OCI-LY1 (cell line): Measurements from ENCODE around the gene WDR5.

Source experiments
- H2AFZ ChIP-seq: fragments of 200-600 bp; sonication (generic), shearing (Covaris generic); 2 replicates; pipeline ENCODE4 v1.6.0; 2014; ENCODE audit warnings: antibody characterized with exemption, mild to moderate bottlenecking, low read length
- H3F3A ChIP-seq: fragments of 200-600 bp; sonication (generic), shearing (Covaris generic); 2 replicates; pipeline ENCODE4 v1.6.0; 2014; ENCODE audit warnings: mild to moderate bottlenecking, antibody characterized with exemption, low read length, moderate library complexity; ENCODE audit not compliant: insufficient read depth
- H3K27ac ChIP-seq: fragments of 200-600 bp; sonication (generic); 2 replicates; pipeline ENCODE4 v1.5.1; 2014; ENCODE audit warnings: low read length, mixed run types, mild to moderate bottlenecking, low read depth; ENCODE audit not compliant: poor library complexity, severe bottlenecking
- H3K27me3 ChIP-seq: fragments of 200-600 bp; sonication (generic); 2 replicates; pipeline ENCODE4 v1.6.0; 2014; ENCODE audit warnings: antibody characterized with exemption, mild to moderate bottlenecking, low read length, moderate library complexity; ENCODE audit not compliant: insufficient read depth
- H3K36me3 ChIP-seq: fragments of 200-600 bp; sonication (generic); 2 replicates; pipeline ENCODE4 v1.6.1; 2014; ENCODE audit warnings: mild to moderate bottlenecking, antibody characterized with exemption, low read length, moderate library complexity, mixed read lengths; ENCODE audit not compliant: insufficient read depth
- H3K4me1 ChIP-seq: fragments of 200-600 bp; sonication (generic); 2 replicates; pipeline ENCODE4 v1.5.1; 2014; ENCODE audit warnings: mild to moderate bottlenecking, low read length, moderate library complexity; ENCODE audit not compliant: insufficient read depth, severe bottlenecking
- H3K4me2 ChIP-seq: fragments of 200-600 bp; sonication (generic), shearing (Covaris generic); 2 replicates; pipeline ENCODE4 v1.6.1; 2014; ENCODE audit warnings: low read length
- H3K4me3 ChIP-seq: fragments of 200-600 bp; sonication (generic); 2 replicates; pipeline ENCODE4 v1.5.1; 2014; ENCODE audit warnings: low read length, low read depth, mild to moderate bottlenecking, mixed read lengths; ENCODE audit not compliant: poor library complexity, severe bottlenecking
- H3K79me2 ChIP-seq: fragments of 200-600 bp; shearing (Covaris generic); 2 replicates; pipeline ENCODE4 v1.6.1; 2016; ENCODE audit warnings: mixed run types, low read length, mixed read lengths; ENCODE audit not compliant: insufficient read depth
- H3K9ac ChIP-seq: fragments of 200-600 bp; sonication (generic), shearing (Covaris generic); 2 replicates; pipeline ENCODE4 v1.6.1; 2014; ENCODE audit warnings: mild to moderate bottlenecking, low read length, mixed read lengths
- H3K9me2 ChIP-seq: fragments of 200-600 bp; sonication (generic), shearing (Covaris generic); 2 replicates; pipeline ENCODE4 v1.6.1; 2014; ENCODE audit warnings: low read depth, mild to moderate bottlenecking, low read length, mixed read lengths
- H3K9me3 ChIP-seq: fragments of 200-600 bp; shearing (Covaris generic); 2 replicates; pipeline ENCODE4 v1.6.1; 2014; ENCODE audit warnings: low read length, mixed read lengths
- H4K20me1 ChIP-seq: fragments of 200-600 bp; sonication (generic), shearing (Covaris generic); 2 replicates; pipeline ENCODE4 v1.6.0; 2016; ENCODE audit warnings: mild to moderate bottlenecking, low read length; ENCODE audit not compliant: insufficient read depth
- EZH2 ChIP-seq: fragments of 200-600 bp; sonication (generic), shearing (Covaris generic); IDR thresholded peaks from 2 replicates; pipeline ENCODE4 v1.8.0; 2017; ENCODE audit warnings: borderline replicate concordance, mixed run types, mild to moderate bottlenecking, antibody characterized with exemption, low read length, moderate library complexity, mixed read lengths
- TF ChIP-seq, protein P1 (sequence below): fragments of 200-600 bp; sonication (generic), shearing (Covaris generic); IDR thresholded peaks from 2 replicates; pipeline ENCODE4 v1.5.1; 2017; ENCODE audit warnings: mild to moderate bottlenecking, antibody characterized with exemption, low read length, moderate library complexity, mixed read lengths

WDR5 gene

DNA sequence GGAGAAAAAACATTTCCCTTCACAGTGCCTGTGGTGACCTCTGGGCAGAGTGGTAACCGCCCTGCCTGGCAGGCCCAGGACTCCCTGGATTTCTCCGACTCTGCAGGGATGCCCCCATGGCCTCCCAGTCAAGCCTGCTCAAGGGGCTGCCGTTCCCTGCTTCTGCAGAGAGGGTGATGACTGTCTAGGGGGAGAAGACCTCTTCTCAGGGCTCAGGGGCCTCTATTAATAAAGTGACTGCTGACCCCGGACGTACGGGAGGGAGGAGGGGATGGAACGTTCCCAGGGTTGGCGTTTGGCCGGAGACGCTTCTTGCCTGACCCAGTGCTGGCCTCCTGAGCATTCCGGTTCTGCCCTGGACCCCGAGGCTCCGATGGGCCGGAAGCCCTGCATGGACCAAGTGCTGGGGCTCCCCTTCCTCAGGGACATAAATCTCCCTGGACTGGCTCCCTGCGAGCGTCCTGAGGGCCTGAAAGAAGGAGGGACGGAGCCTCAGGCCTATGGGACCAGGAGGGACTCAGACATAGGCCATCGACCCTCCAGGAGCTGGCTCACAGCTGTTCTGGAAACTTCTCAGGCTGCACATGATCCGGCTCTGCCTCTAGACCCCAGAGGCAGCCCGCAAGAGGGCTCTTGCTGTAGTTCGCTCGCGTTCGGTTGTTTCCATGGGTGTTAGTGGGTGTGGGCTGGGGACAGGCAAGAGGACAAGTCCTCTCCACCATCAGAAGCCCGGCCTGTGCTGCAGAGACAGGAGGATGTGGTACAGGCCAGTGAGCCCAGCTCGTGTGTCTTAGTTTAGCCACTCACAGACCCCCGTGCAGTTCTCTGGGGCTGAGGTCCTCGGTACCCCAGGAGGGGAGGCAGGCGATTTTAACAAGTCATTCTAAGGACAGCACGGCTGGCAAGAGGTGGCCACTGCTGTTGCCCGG is 36.6 kb downstream of the WDR5 start:
- H3K4me2 ChIP-seq, result peak overlapping the region; percentile 55; the same call in 1 of the 2 replicates
- H3K27me3 ChIP-seq, result no peaks in the 10 kb centered on the region
- peaks cover 59% of the 10 kb centered on the region for H3K4me1 ChIP-seq
- H3K27ac ChIP-seq, result no peak overlapping the region
- TF ChIP-seq, protein P1, sequence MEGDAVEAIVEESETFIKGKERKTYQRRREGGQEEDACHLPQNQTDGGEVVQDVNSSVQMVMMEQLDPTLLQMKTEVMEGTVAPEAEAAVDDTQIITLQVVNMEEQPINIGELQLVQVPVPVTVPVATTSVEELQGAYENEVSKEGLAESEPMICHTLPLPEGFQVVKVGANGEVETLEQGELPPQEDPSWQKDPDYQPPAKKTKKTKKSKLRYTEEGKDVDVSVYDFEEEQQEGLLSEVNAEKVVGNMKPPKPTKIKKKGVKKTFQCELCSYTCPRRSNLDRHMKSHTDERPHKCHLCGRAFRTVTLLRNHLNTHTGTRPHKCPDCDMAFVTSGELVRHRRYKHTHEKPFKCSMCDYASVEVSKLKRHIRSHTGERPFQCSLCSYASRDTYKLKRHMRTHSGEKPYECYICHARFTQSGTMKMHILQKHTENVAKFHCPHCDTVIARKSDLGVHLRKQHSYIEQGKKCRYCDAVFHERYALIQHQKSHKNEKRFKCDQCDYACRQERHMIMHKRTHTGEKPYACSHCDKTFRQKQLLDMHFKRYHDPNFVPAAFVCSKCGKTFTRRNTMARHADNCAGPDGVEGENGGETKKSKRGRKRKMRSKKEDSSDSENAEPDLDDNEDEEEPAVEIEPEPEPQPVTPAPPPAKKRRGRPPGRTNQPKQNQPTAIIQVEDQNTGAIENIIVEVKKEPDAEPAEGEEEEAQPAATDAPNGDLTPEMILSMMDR, result no peak
- no peak for TF ChIP-seq EZH2
- H3K36me3 ChIP-seq, result no peaks in the 10 kb centered on the region
- no peak overlapping the region for H2AFZ ChIP-seq
- H4K20me1 ChIP-seq, result no peaks in the 10 kb centered on the region
- H3K9ac ChIP-seq, result peak overlapping the region; percentile 68; the same call in 1 of the 2 replicates
- no peaks in the 10 kb centered on the region for H3F3A ChIP-seq
- no peaks in the 10 kb centered on the region for H3K9me3 ChIP-seq
- H3K79me2 ChIP-seq, result no peaks in the 10 kb centered on the region
- H3K9me2 ChIP-seq, result no peaks in the 10 kb centered on the region
- peak overlapping the region; percentile 42 for H3K4me3 ChIP-seq

DNA sequence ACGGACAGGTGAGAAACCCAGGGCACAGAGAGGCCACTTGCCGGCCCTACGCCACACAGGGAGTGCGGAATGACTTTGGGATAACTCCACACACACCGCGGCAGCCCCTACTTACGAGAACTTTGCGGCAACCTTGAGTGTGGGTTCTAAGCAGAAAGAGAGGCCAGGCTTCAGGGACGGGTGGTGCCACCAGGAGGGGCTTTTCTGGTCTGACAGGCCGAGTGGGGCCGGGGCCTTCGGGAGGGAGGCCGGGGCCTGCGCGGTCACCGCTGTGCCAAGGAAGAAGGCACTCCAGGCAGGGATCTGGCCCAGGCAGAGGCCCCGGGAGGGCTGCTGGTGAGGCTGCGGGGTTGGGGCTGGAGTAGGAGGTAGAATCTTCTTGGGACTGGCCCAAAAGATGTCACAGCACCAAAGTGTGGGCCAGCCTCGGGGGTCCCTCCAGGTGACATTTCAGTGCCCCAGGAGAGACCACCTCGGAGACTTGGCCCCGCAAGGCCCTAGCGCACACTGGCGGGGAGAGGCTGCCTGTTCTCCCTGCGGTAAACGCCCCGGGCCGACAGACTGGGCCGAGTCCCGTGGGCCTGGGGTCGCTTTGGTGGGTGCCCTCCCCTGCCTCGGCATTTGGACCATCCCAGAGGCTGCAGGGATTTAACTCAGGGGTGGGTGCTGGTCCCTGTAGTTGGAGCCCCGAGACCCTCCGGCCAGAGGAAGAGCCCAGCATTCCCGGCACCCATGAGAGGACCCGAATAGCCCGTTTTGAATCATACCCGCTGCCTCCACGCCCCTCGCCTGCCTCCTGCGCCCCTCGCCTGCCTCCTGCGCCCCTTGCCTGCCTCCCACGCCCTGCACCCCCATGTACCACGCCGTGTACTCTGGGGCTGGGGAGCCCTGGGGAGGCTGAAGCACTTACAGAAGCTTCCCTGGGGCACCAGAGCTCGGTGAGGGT is 37.5 kb downstream of the WDR5 start:
- Histone ChIP-seq H3K27ac (no peak overlapping the region), H3K4me1 (peaks cover 67% of the 10 kb centered on the region), H3K9me2 (no peaks in the 10 kb centered on the region), H3K9ac (peak overlapping the region; percentile 68), H3K4me2 (peak overlapping the region; percentile 55), H3K27me3 (no peaks in the 10 kb centered on the region), H3F3A (no peaks in the 10 kb centered on the region), H4K20me1 (no peaks in the 10 kb centered on the region), H3K4me3 (peak overlapping the region; percentile 42), H3K79me2 (no peaks in the 10 kb centered on the region), H3K9me3 (no peaks in the 10 kb centered on the region), H3K36me3 (no peaks in the 10 kb centered on the region), H2AFZ (no peak overlapping the region)
- TF ChIP-seq EZH2, result no peak
- TF ChIP-seq, protein P1, result no peak

DNA sequence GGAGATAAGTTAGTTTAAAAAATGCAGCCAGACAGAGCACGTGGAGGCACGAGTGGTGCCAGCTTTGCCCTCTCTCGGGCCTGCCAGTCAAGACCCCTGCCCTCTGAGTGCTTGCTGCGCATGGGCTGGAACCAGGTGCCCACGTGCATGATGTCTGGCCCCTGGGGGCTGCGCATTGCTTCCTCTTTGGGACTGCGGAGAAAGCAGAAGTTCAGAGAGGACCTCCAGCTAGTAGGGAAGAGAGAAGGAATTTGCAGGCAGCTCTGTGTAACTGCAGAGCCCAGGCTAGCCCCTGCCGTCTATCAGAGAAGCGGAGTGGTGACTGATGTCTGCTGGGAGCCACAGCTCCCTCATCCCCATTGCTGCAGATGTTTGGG is 38.2 kb downstream of the WDR5 start:
- no peak overlapping the region for H2AFZ ChIP-seq
- no peaks in the 10 kb centered on the region for H3K36me3 ChIP-seq
- TF ChIP-seq, protein P1, result no peak
- TF ChIP-seq EZH2, result no peak
- no peaks in the 10 kb centered on the region for H3K27me3 ChIP-seq
- peak overlapping the region; percentile 42 for H3K4me3 ChIP-seq
- no peaks in the 10 kb centered on the region for H3K9me3 ChIP-seq
- no peaks in the 10 kb centered on the region for H3F3A ChIP-seq
- H3K9ac ChIP-seq, result peak overlapping the region; percentile 68
- peaks cover 71% of the 10 kb centered on the region for H3K4me1 ChIP-seq
- no peak overlapping the region for H3K27ac ChIP-seq
- H3K9me2 ChIP-seq, result no peaks in the 10 kb centered on the region
- H4K20me1 ChIP-seq, result no peaks in the 10 kb centered on the region
- peak overlapping the region; percentile 55 for H3K4me2 ChIP-seq
- H3K79me2 ChIP-seq, result no peaks in the 10 kb centered on the region
